ENCODE data around the gene RECK.
A peak's percentile ranks its signal among the peaks of the same experiment; 100 is the strongest.
"Not testable (repeated sequence)": the region's sequence is repeated elsewhere in the genome, so short reads cannot be mapped to it uniquely, and the experiment has no call there.

Gene RECK

DNA sequence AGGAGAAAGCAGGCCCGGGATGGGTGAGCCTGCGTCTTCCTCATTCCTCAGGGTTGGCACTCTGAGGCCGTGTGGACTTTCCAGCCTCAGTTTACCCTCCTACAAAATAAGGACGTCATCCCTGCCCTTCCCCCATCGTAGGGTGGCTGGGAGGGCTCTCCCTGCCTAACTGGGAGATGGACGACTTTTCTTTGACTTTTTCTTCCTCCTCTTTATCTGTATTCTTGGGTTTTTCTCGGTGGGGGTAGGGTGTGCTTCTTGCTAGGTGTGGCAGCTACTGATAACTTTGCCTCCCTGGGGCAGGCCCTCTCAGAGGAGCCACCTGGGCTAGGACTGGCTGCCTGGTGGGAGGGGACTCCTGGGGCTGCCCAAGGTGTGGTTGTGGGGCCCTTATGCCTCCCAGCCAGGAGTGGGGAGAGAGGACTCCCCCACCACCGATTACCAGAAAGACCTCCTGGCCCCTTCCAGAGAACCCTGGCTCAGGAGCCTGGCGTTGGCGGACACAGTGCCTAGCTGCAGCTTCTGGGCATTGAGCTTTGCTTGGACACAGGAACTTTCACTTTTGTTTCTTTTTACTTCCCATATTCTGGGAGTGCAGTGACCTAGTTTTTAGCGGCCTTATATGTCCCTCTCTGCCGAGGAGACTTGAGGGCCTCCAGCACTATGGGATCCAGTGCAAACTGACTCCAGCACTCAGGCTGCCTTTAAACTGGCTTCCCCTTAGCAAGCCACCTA is 106.0 kb downstream of the RECK start:
- no peak for DNase-seq

GRCh38 chr9:36143245-36143641 is 106.5 kb downstream of the RECK start:
- DNase-seq: no peak

- DNase-seq: no peak
These were observed 107.9 kb downstream of the RECK start for GRCh38 chr9:36144309-36145232.

DNA sequence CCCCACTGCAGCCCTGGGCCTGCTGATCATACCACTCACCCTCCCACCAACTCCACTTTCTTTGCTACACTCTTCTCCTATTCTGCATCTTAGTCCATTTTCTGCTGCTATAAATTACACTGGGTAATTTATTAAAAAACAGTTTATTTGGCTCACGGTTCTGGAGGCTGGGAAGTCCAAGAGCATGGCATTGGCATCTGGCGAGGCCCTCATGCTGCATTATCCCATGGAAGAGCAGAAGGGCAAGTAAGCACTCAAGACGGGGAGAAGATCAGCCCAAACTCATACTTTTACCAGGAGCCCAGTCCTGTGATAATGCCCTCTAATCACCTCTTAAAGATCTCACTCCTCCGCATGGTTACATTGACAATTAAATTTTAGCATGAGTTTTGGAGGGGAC is 109.3 kb downstream of the RECK start:
- DNase-seq: no peak

DNA sequence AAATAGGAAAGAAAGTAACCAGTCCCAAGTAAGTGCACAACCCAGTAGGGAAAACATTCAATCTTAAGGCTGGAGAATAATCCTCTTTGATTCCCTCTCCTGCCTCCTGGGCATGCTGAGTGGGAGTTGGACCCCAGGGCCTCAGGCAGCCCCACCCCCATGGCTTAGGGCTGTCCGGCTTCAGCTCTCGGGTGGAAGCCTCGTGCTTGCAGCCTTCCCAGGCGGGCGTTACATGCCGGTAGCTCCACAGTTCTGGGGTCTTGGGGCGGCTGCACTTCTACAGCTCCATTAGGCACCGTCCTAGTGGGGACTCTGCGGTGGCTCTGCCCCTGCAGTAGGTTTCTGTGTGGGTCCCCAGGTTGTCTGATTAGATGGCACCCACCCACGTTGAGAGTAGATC is 109.9 kb downstream of the RECK start:
- no peak for DNase-seq

DNA sequence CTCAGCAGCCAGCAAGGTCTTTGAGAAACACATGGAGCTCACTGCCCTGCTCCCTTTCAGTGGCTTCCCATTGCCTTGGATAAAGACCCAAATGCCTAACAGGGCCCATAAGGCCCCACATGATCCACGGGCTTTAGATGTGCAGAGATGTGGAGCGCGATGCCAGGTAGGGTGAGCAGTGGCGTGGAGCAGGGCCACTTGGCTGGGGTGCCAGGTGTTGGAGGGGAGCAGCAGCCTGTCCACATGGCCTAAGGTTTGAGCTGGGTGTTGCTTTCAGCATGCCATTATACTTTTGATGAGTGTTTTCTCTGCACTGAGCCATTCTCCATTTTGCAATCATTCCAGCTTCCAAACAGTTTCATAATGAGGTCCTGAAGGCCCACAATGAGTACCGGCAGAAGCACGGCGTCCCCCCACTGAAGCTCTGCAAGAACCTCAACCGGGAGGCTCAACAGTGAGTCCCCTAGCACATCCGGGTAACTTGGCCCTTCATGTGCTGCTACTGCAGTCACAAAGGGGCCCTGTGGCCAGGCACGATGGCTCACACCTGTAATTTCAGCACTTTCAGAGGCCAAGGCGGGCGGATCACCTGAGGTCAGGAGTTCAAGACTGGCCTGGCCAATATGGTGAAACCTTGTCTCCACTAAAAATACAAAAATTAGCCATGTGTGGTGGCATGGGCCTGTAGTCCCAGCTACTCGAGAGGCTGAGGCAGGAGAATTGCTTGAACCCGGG is 110.9 kb downstream of the RECK start:
- no peak for DNase-seq

GRCh38 chr9:36148311-36149051 is 111.8 kb downstream of the RECK start:
- DNase-seq: no peak

- DNase-seq: no peak
These were observed 112.5 kb downstream of the RECK start for GRCh38 chr9:36149197-36149596.

DNA sequence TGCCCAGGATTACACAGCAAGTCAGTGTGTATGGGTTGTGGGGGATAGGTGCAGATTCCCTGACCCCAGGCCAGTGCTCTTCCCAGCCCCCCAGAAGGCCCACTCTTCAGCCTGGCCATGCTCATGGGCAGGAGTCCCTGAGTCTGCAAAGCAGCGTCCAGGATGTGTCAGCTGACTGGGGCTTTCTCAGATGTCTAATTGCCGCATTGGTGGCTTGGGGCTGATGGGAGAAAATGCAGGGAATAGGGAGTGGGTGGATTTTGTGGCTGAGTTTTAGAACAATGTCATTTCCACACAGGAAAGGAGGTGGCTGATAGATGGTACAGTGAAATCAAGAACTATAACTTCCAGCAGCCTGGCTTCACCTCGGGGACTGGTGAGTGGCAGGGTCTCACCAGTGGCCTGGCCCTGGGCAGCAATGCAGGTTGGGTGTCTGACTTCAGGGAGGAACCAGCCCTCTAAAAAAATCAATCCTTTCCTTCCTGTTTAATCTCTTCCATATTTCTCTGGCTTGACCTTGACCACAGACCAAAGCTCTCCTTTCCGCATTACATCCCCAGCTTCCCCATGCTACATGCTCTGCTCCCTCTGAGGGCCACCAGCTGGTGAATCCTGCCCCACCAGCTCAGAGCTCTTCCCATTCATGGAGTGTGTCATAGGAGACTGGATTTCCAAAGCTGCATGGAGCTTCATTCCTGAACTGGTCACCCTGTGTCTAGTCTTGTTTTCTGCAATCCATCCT is 114.0 kb downstream of the RECK start:
- no peak for DNase-seq

DNA sequence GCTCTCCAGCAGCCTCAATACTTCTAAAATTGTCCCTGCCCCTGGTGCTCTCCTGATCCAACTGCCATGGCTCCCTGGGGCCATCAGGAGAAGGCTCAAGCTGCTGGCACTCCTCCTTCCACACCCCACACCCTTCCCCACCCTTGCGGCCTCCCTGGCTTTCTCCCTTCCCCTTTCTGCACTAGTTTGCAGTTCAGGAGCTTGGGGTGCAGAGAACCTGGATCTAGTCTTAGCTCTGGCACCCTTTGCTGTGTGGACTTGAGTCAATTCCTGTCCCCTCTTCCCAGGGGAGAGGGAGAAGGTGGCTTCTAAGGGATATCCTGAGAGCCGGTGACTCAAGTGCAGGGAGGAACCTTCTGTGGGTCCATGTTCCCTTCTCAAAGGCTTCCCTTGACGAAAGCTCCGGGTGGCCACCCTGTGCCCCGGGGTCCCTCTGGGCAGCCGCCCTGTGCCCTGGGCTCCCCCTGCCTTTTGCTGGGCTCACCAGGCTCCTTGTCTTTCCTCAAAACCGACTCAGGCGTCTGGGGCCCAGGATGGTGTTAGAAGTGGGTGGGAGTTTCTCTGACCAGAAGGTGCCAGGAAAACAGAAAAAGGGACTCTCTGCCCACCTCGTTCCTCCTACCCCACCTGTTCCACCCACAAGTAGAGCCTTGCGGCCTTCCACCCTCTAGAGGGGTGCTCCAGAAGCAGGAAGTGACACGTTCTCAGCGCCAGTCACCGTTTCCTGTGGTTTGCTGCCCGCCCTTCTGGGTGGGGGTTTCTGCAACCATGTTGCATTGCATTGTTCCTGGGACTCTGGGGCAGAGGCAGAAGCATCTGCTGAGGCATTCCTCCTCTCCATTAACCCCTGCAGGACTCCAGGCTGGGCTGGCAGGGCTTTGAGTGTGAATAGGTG is 114.8 kb downstream of the RECK start:
- no peak for DNase-seq

- DNase-seq: no peak
These were observed 116.2 kb downstream of the RECK start for GRCh38 chr9:36152741-36153438.

DNA sequence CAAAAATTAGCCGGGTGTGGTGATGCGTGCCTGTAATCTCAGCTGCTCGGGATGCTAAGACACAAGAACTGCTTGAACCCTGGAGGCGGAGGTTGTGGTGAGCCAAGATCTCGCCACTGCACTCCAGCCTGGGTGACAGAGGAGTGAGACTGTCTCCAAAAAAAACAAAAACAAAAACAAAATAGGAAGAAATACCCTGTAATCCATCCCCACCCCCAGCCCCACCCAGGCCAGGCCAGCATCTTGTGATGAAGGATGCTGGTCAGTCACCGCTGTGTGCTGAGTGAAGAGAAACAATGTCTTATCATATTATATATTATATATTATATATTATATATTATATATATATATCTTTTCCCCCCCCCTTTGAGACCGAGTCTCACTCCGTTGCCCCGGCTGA is 117.0 kb downstream of the RECK start:
- no peak for DNase-seq

DNA sequence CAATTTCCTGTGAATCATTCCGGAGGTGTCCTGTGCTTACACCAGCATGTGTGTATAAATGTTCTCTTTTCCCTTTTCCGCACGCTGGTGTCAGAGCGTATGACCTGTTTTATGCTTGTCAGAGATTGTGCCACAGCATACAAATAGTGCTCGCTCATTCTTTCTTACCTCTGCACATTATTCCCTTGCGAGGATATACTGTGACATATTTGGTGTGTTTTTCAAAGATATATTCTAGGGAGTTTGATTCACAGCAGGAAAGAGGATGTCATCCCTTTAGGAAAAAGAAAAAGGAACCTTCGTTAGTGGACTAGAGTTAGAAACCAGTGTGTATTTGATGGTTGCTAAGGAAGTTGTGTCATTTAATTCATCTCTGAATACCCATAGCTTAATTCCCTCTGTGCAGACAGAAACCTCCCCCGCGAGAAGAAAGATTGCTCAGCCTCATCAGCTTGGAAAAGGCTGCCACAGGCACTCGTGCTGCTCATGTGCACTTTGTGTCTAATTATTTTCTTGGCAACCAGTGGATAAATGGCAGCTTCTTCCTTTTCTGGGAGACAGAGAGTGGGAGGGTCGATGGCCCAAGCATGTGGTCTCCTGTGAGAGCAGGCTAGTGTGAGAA is 117.7 kb downstream of the RECK start:
- peak; percentile 17 for DNase-seq

DNA sequence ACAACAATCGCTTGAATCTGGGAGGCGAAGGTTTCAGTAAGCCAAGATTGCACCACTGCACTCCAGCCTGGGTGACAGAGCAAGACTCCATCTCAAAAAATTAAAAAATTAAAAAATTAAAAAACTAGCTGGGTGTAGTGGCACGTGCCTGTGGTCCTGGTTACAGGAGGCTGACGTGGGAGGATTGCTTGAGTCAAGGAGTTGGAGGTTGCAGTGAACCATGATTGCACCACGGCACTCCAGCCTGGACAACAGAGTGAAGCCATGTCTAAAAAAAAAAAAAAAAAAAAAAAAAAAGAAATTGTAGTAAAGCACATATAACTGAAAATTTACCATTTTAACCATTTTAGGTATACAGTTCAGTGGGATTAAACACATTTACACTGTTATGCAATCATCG is 119.4 kb downstream of the RECK start:
- DNase-seq: no peak

DNA sequence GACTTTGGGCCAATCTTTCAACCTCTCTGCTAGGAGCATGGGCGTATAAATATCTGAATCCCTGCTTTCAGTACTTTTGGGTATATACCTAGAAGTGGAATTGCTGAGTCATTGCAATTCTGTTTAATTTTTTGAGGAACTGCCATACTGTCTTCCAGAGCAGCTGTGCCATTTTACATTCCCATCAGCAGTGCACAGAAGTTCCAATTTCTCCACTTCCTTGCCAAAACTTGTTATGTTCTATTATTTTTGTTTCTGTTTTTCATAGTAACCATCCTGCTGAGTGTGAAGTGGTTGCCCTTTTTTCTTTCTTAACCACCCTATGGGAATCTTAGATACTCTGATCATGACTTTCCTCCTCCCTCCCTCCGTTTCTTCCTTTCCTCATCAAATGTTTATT is 121.4 kb downstream of the RECK start:
- DNase-seq: no peak

GRCh38 chr9:36158917-36159316 is 122.2 kb downstream of the RECK start:
- no peak for DNase-seq

GRCh38 chr9:36159509-36159908 is 122.8 kb downstream of the RECK start:
- not testable (repeated sequence) for DNase-seq

GRCh38 chr9:36160126-36160525 is 123.4 kb downstream of the RECK start:
- DNase-seq: not testable (repeated sequence)

- no peak for DNase-seq
These were observed 124.5 kb downstream of the RECK start for GRCh38 chr9:36161187-36161586.

DNA sequence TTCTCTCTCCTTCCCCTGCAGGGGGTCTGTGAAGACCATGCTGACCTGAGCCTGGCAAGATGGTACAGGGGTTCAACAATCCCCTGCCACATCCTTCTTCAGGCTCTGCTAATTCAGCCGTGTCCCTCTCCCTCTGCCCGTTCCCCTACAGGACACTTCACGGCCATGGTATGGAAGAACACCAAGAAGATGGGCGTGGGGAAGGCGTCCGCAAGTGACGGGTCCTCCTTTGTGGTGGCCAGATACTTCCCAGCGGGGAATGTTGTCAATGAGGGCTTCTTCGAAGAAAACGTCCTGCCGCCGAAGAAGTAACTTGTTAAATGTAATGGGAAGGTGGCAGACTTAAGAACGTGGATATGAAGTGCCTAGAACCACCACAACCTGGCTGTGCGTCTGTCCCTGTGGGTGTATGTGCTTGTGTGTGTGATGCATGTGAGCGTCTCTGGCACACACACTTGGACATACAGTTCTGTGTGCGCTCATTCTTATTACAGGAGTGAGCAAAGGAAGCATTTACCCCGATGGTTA is 125.6 kb downstream of the RECK start:
- DNase-seq: no peak
